HepG2 (cell line): ENCODE data around the gene ACAT2. TPM values are rescaled to one million over a fixed set of nuclear protein-coding genes. Genes with fewer than 3 reads are reported as not detected.

Experiments used
- AGO2 ChIP-seq: fragments of 200-400 bp; formaldehyde crosslinking; optimal IDR thresholded peaks from 2 replicates; pipeline ENCODE3; 2017; ENCODE audit warnings: mild to moderate bottlenecking, low read depth, low read length, moderate library complexity
- ATM ChIP-seq: fragments of 450-650 bp; IDR thresholded peaks from 2 replicates; pipeline ENCODE4 v1.7.1; 2017; ENCODE audit warnings: mild to moderate bottlenecking, borderline replicate concordance
- CHD4 ChIP-seq: fragments of 200-600 bp; sonication (generic); IDR thresholded peaks from 2 replicates; pipeline ENCODE4 v1.7.0; 2017; ENCODE audit warnings: mild to moderate bottlenecking, low read length, borderline replicate concordance
- CSRNP1 ChIP-seq: sonication (generic); formaldehyde crosslinking; IDR thresholded peaks from 2 replicates; pipeline ENCODE4 v1.8.1; 2023; ENCODE audit warnings: mild to moderate bottlenecking, missing genetic modification reagents
- HNF1A ChIP-seq, 2 experiments: sonication (generic) in 1 of 2; formaldehyde crosslinking in 1 of 2; IDR thresholded peaks; 2 replicates each; pipeline versions ENCODE4 v1.4.0 to v1.6.1; 2016 to 2020; ENCODE audit warnings: borderline replicate concordance in 1 of 2, low read depth in 1 of 2, mild to moderate bottlenecking in 1 of 2, missing genetic modification reagents in 1 of 2
- MAF1 ChIP-seq: sonication (generic); formaldehyde crosslinking; IDR thresholded peaks from 2 replicates; pipeline ENCODE4 v1.5.0; 2020; ENCODE audit warnings: missing genetic modification reagents, borderline replicate concordance
- NFKB2 ChIP-seq: sonication (generic); formaldehyde crosslinking; IDR thresholded peaks from 2 replicates; pipeline ENCODE4 v1.4.0; 2020; ENCODE audit warnings: missing genetic modification reagents, borderline replicate concordance
- POLR2AphosphoS5 ChIP-seq: IDR thresholded peaks from 2 replicates; pipeline ENCODE4 v1.6.1; 2012; ENCODE audit warnings: low read depth, low read length
- SMAD3 ChIP-seq: sonication (generic); formaldehyde crosslinking; IDR thresholded peaks from 2 replicates; pipeline ENCODE4 v1.4.0; 2020; ENCODE audit warnings: missing genetic modification reagents
- SOX13 ChIP-seq, 3 experiments: fragments of 450-650 bp in 1 of 3; sonication (generic) in 1 of 3; formaldehyde crosslinking in 1 of 3; IDR thresholded peaks in 2 of 3; conservative IDR thresholded peaks in 1 of 3; 2 replicates each; pipeline versions ENCODE4 v1.5.0 to v1.6.1; 2016 to 2020; ENCODE audit warnings: antibody characterized with exemption in 1 of 3, mild to moderate bottlenecking in 1 of 3, missing compliant biosample characterization in 1 of 3, missing genetic modification reagents in 1 of 3, moderate library complexity in 1 of 3
- SSRP1 ChIP-seq: IDR thresholded peaks from 2 replicates; pipeline ENCODE4 v1.6.1; 2016; ENCODE audit warnings: control low read depth
- ZBTB44 ChIP-seq: sonication (generic); formaldehyde crosslinking; IDR thresholded peaks from 2 replicates; pipeline ENCODE4 v1.4.0; 2020; ENCODE audit warnings: missing genetic modification reagents
- ZNF260 ChIP-seq: sonication (generic); formaldehyde crosslinking; IDR thresholded peaks from 2 replicates; pipeline ENCODE4 v1.4.0; 2020; ENCODE audit warnings: missing genetic modification reagents, low read depth, mild to moderate bottlenecking, borderline replicate concordance
- polyA plus RNA-seq, 8 experiments: library from polyadenylated mRNA; depleted of rRNA in 3 of 8; stranded (reverse) in 7 of 8; unstranded in 1 of 8; fragments of >200 nt; fragmentation: Illumina TruSeq in 4 of 8; extraction: Trizol in 4 of 8; gene quantifications; 2 replicates each; pipeline versions ENCODE4 v1.2.1 to v1.2.3, GENCODE V29; 2011 to 2016; ENCODE audit warnings: low read depth in 4 of 8, missing spikeins in 1 of 8, mixed read lengths in 1 of 8; ENCODE audit not compliant: insufficient read depth in 1 of 8
- total RNA-seq, 5 experiments: library from RNA; depleted of rRNA; stranded (reverse); fragments of >200 nt; fragmentation: Illumina TruSeq; extraction: Trizol; gene quantifications; 2 replicates each; pipeline ENCODE4 v1.2.3, GENCODE V29; 2016; ENCODE audit warnings: low read depth in 1 of 5

Gene ACAT2
- total and polyA plus RNA-seq, 2 of the 13 experiments (the other 11 are each of a cell fraction or from before 2014, with no cell fraction given) = 121 to 534 TPM

- TF ChIP-seq HNF1A (IDR thresholded peaks at IDR 0.05; ENCODE audit: low read depth) (no peak), HNF1A (CRISPR knock-in tag; IDR thresholded peaks at IDR 0.05; ENCODE audit: borderline replicate concordance) (no peak), CSRNP1 (CRISPR knock-in tag) (no peak), CHD4 (no peak), ATM (no peak), SOX13 (IDR thresholded peaks at IDR 0.05) (no peak), SOX13 (CRISPR knock-in tag; conservative IDR thresholded peaks at IDR 0.05 in 1 of 2, IDR thresholded peaks at IDR 0.05 in 1 of 2) (no peak), ZNF260 (CRISPR knock-in tag) (no peak), AGO2 (peak; percentile 50), MAF1 (CRISPR knock-in tag) (no peak), POLR2AphosphoS5 (peak; percentile 10; the same call in 1 of the 2 replicates), ZBTB44 (CRISPR knock-in tag) (no peak), NFKB2 (no peak), SMAD3 (CRISPR knock-in tag) (no peak), SSRP1 (peak; percentile 79; the same call in 1 of the 2 replicates)
Observed at GRCh38 chr6:159754959-159755914, 6.6 kb upstream of the ACAT2 start (continued).
